Cardiac muscle cell (in vitro differentiated cells and primary cell): ENCODE data around the gene CELF1. TPM values are rescaled to one million over a fixed set of nuclear protein-coding genes. Genes with fewer than 3 reads are reported as not detected.

Experiments used
- DNase-seq, 2 donors: peaks; one replicate each; pipeline versions ENCODE4 v3.0.0 to v3.0.0-alpha.2; 2010 to 2017; ENCODE audit warnings: low read depth in 1 of 2, low spot score in 1 of 2
- H3K27ac ChIP-seq: fragments of 200-600 bp; sonication (generic); 2 replicates; pipeline ENCODE4 v1.5.1; 2016
- H3K27me3 ChIP-seq: fragments of 200-600 bp; sonication (generic); 2 replicates; pipeline ENCODE4 v1.6.0; 2016; ENCODE audit warnings: control low read depth
- H3K36me3 ChIP-seq: fragments of 200-600 bp; sonication (generic); 2 replicates; pipeline ENCODE4 v1.5.1; 2016; ENCODE audit warnings: control low read depth
- H3K4me1 ChIP-seq: fragments of 200-600 bp; sonication (generic); 2 replicates; pipeline ENCODE4 v1.8.1; 2017; ENCODE audit warnings: low read depth, mild to moderate bottlenecking, mixed run types
- H3K4me3 ChIP-seq: fragments of 200-600 bp; sonication (generic); 2 replicates; pipeline ENCODE4 v1.5.1; 2016; ENCODE audit warnings: mild to moderate bottlenecking
- H3K9me3 ChIP-seq: fragments of 200-600 bp; sonication (generic); 2 replicates; pipeline ENCODE4 v1.5.1; 2017; ENCODE audit warnings: low read depth, mild to moderate bottlenecking, control low read depth
- polyA plus RNA-seq: library from polyadenylated mRNA; unstranded; fragments of >200 nt; fragmentation: Nextera tagmentation; extraction: Ambion mirVana; gene quantifications from 2 replicates; pipeline ENCODE4 v1.2.1, GENCODE V29; 2016
- total RNA-seq: library from RNA; depleted of rRNA; stranded (reverse); fragments of >200 nt; gene quantifications from 2 replicates; pipeline ENCODE4 v1.2.3, GENCODE V29; 2016
- TF ChIP-seq, protein P1 (sequence below): IDR thresholded peaks from 2 replicates; pipeline ENCODE4 v1.5.1; 2012; ENCODE audit warnings: low read depth, mild to moderate bottlenecking, low read length

Gene CELF1
- total and polyA plus RNA-seq, 2 experiments from 2014 or later: 98.9 to 178 TPM

DNA sequence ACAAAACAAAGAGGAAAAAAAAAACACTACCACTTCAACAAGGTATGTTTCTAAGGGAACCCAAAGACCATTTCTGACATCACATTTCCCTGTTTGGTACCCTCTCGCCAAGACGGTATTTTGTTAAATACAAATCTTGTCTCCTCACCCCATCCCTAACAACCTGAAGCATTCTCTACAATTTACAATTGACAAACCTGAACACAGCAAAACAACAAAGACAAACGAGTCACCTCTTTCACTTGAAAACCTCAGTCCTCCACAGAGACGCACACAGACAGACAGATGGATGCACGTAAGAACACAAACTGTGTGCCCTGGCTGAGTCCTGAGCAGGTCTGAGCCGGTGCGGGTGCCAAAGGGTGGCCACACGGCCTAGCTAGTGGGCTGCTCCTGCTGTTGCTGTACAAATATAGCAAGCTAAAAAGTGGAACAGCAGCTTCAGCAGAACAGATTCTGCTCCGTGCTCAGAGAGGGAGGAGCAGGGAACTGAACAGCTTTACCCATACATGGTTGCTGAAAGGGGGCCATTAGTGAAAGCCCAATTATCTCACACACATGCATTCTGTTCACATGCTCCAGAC is 28.5 kb downstream of the CELF1 start:
- H3K27me3 ChIP-seq: no peaks in the 10 kb centered on the region
- H3K9me3 ChIP-seq: no peaks in the 10 kb centered on the region
- H3K27ac ChIP-seq: peak overlapping the region; percentile 99
- peak in 1 of 2 donors; percentile 82 for DNase-seq
- peaks cover 45% of the 10 kb centered on the region for H3K4me1 ChIP-seq
- peak overlapping the region; percentile 29 for H3K4me3 ChIP-seq
- no peaks in the 10 kb centered on the region for H3K36me3 ChIP-seq
- TF ChIP-seq, protein P1, sequence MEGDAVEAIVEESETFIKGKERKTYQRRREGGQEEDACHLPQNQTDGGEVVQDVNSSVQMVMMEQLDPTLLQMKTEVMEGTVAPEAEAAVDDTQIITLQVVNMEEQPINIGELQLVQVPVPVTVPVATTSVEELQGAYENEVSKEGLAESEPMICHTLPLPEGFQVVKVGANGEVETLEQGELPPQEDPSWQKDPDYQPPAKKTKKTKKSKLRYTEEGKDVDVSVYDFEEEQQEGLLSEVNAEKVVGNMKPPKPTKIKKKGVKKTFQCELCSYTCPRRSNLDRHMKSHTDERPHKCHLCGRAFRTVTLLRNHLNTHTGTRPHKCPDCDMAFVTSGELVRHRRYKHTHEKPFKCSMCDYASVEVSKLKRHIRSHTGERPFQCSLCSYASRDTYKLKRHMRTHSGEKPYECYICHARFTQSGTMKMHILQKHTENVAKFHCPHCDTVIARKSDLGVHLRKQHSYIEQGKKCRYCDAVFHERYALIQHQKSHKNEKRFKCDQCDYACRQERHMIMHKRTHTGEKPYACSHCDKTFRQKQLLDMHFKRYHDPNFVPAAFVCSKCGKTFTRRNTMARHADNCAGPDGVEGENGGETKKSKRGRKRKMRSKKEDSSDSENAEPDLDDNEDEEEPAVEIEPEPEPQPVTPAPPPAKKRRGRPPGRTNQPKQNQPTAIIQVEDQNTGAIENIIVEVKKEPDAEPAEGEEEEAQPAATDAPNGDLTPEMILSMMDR: no peak

DNA sequence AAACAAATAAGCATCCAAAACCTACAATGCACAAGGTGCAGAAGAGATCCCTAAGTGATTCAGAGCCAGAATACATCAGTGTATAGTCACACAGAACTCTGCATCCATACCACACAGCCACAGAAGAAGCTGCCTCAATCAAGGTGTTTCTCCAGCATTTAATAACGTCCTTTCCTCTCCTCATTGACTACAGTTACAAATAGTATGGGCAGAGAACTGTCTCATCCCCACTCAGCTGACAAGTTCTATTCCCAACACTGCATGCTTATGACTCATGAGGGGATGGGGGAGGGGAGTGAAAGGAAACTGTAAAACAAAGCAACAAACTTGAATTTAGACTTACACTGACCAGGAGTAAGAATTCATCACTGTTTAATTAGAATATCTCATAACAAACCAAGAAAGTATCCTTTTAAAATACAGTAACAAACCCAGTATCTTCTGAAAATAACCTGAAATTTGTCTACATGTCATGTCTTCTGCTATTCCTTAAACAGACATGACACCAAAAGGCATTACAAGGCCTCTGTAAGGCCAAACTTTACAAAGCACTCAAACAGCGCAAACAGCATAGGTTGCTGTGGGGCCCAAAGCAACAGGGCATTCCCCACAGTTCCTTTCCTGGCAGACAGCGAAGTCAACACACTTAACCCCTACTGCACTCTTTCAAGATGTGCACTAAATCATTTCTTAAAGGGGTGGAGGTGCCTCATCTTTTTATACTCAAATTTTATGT is 29.3 kb downstream of the CELF1 start:
- Histone ChIP-seq H3K36me3 (no peaks in the 10 kb centered on the region), H3K9me3 (no peaks in the 10 kb centered on the region), H3K27ac (peak overlapping the region; percentile 99), H3K27me3 (no peaks in the 10 kb centered on the region), H3K4me3 (peak overlapping the region; percentile 29), H3K4me1 (peaks cover 52% of the 10 kb centered on the region)
- DNase-seq: peak; percentile 50 to 82
- TF ChIP-seq, protein P1: no peak

DNA sequence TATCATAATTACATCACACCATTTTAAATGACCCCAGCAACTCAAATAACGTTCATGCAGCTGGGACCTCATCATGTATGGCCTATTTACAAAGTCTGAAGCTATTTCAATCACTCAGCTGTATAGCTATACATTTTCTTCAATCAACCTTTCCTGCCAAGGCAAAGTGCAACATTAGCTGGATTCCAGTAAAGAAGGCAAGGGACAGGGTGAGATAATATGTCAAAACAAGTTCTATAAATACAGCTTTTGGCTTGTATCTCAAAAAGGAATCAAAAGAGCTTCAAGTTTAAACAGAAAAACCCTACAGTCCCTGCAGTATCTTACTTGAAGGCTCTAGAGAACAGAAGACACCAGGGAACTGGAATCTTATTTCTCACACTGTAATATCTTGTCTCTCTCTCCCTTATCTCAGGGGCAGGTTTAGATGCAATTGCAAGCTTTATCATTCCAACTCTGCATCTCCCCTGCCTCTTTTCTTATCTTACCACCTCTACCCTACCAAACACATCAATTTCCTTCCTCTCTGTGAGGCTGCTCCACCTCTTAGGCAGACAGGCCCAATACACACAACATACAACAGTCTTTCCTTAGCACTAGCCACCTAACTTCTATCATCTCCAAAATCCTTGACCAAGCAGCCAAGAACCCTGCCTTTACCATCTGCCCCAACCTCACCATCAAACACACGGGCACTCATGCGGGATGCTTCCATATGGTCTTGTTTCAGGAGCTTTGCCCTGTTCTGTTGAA is 34.5 kb downstream of the CELF1 start:
- Histone ChIP-seq H3K36me3 (no peaks in the 10 kb centered on the region), H3K27ac (peak overlapping the region; percentile 87), H3K4me1 (peaks cover 45% of the 10 kb centered on the region), H3K4me3 (no peak overlapping the region), H3K27me3 (no peaks in the 10 kb centered on the region), H3K9me3 (no peaks in the 10 kb centered on the region)
- TF ChIP-seq, protein P1: no peak
- no peak for DNase-seq

DNA sequence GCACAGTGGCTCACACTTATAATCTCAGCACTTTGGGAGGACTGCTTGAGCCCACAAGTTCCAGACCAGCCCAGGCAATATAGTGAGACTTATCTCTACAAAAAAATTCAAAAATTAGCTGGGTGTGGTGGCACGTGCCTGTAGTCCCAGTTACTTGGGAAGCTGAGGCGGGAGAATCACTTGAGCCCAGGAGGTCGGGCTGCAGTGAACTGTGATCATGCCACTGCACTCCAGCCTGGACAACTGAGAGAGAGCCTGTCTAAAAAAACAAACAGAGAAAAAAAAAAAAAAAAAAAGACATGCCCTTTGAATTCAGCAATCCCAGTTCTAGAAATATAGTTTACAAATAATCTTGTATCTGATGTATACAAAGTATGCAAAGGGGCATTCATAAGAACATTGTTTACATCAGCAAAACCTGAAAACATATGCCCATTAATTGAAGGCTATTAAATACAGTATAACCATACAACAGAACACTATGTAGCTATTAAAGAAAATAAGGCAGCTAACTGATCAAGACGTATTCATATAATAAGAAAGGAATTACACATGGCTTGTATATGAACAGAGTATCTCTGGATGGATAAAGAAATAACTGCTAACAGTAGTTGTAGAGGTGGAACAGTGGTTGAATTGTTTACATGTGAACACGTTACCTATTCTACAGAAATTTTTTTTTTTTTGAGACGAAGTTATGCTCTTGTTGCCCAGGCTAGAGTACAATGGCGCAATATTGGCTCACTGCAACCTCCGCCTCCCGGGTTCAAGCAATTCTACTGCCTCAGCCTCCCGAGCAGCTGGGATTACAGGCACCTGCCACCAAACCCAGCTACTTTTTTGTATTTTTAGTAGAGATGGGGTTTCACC is 35.7 kb downstream of the CELF1 start:
- no peak for DNase-seq
- TF ChIP-seq, protein P1: no peak
- H3K36me3 ChIP-seq: no peaks in the 10 kb centered on the region
- H3K27ac ChIP-seq: peak overlapping the region; percentile 87
- H3K9me3 ChIP-seq: no peaks in the 10 kb centered on the region
- peaks cover 40% of the 10 kb centered on the region for H3K4me1 ChIP-seq
- H3K4me3 ChIP-seq: no peak overlapping the region
- no peaks in the 10 kb centered on the region for H3K27me3 ChIP-seq

DNA sequence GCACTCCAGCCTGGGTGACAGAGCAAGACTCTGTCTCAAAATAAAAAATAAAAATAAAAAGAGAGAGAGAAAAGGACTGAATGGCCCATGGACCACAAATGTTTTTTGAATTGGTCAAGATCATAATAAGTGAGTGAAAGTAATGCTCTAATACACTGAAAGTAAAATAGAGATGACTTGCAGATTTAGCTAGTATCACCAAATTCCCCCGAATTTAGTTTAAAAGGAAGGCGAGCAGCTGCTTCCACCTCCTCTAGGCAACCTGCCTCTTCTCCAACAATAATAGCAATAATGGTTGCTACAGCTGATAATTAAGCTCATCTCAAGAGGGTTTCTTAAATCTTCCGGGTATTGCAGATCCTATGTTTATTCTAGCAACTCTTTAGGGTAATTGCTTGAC is 36.8 kb downstream of the CELF1 start:
- H3K36me3 ChIP-seq: no peaks in the 10 kb centered on the region
- H3K27me3 ChIP-seq: no peaks in the 10 kb centered on the region
- no peak for DNase-seq
- no peak overlapping the region for H3K27ac ChIP-seq
- TF ChIP-seq, protein P1: no peak
- H3K4me3 ChIP-seq: no peak overlapping the region
- peaks cover 40% of the 10 kb centered on the region for H3K4me1 ChIP-seq
- H3K9me3 ChIP-seq: no peaks in the 10 kb centered on the region
